Activated CD4-positive, alpha-beta T cell treated with anti-CD3 and anti-CD28 coated beads, Interleukin-2, amount 50 U/mL, for 48 hours (primary cell): ENCODE data around the gene USP50.
"Not testable (repeated sequence)": the region's sequence is repeated elsewhere in the genome, so short reads cannot be mapped to it uniquely, and the experiment has no call there.

Source experiments
- DNase-seq, 2 experiments: peaks; one replicate each; pipeline ENCODE4 v3.0.0-alpha.2; 2020

USP50 gene

DNA sequence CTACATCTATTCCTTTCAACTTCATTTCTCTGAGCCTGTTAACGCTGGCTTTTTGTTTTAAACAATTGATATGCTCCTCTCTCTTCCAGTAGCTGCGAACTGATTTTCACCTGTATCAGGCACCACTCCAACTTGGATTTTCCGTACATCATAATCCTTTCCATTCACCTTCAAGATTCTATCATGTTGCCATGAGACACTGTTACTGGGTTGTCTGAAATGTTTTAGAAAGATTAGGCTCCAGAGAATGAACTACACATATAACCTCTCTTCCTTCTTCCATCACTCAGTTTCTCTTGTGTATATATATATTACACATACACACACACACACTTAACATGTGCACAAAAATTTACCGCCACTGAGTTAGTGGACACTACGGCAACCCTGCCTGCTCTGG, at the start of gene USP50:
TSS of gene USP50 (minus strand) at position 101 of the 400 bp plus-strand sequence. CDS start 141 bp downstream, outside the sequence.
- DNase-seq, result no peak

DNA sequence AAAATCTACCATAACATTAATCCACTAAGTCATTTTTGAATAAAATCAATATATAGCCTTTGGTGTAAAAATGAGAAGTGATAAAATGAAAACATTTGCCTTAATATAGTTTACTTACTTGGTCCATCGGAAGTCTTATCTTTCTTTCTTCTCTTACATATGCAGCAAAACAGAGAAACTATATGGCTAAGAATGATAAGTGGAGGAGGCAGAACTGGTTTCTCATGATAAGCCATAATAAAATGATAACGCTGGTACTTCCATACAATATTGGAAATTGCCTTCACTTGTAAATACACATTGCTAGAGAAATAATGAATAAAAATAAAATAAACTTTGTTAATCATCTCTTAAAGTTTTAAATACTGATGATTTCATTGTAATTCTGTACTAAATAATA, 47.8 kb upstream of the USP50 start:
- no peak for DNase-seq

DNA sequence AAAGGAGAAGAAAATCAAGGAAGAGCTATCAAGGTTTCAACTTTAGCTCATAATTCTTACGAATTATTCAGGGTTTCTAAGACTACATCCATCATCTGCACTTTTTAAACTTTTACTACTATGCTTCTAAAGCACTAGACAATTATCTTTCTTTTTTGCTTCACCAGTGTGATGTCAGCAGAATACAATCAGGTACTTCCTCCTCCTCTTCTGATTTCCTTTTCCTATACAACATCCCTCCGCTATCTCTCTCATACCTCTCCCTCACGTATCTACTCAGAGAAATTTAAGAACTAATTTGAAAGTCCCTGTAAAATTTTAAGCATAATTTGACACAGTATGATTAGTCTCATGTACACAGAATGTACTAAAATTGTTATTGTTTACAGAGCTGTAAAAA, 47.3 kb upstream of the USP50 start:
- DNase-seq, result no peak

DNA sequence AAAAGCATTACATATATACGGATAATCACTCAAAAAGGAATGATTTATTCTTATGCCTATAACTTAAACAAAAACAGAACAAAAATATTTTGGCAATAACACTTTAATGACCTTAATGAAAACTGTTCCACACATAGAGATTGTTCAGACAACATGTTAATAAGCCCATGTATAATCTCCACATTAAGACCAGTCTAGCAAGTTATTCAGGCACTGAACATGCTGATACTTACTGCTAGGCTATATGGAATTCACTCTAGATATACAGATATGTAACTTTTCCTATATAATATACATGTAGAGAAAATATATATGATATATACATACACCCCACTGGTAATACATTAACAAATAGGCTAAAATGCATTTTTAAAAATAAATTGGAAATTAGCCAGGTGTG, 43.8 kb upstream of the USP50 start:
- DNase-seq, result no peak

DNA sequence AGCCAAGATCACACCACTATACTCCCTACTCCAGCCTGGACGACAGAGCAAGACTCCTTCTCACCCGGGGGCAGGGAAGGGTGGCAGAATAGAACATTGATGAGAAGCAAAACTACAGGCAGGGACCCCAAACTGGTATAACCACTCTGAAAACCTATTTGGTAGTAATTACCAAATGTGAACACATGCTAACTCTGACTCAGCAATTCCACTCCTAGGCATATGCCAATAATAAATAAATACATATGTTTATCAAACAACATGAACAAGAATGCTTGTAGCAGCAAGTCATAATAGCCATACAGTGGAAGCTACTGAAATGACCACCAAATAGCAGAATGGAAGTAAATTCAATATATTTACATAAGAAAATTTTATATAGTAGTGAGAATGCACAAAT, 31.0 kb upstream of the USP50 start:
- DNase-seq, result no peak

DNA sequence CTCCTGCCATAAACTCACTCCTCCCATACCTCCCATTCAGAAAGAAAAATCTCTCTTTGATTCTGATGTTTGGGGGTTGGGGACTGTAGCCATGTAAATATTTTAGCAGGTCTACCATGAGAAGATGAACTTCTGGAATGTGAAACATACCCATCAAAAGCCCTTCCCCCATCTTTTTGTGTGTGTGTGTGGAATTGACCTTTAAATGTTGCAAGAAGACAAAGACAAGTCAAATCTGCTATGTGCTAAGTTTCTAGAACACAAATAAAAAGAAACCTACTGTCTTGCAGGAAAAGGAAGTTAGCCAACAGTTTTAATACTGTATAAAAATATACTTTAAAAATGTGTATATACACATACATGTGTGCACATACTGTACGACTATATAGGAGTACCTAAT, 29.7 kb upstream of the USP50 start:
- no peak for DNase-seq

DNA sequence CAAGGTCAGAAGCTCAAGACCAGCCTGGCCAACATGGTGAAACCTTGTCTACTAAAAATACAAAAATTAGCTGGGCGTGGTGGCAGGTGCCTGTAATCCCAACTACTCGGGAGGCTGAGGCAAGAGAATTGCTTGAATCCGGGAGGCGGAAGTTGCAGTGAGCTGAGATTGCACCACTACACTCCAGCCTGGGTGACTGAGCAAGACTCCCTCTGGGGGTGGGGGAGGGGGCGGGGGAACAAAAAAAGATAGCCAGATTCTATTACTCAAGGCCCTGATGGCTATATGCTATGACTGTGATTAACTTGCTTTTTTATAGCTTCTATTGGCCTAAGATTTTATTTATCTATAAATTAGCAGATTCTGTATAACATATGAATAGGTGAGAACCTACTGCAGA, 27.4 kb upstream of the USP50 start:
- DNase-seq, result not testable (repeated sequence)

DNA sequence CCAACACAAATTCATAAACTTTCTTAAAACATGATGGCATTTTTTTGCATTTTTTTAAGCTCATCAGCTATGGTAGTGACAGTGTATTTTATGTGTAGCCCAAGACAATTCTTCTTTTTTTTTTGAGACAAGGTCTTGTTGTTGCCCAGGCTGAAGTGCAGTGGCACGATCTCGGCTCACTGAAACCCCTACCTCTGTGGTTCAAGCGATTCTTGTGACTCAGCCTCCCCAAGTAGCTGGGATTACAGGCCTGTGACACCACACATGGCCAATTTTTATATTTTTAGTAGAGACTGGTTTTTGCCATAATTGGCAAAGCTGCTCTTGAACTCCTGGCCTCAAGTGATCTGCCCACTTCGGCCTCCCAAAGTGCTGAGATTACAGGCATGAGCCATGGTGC, 17.3 kb upstream of the USP50 start:
- no peak for DNase-seq

DNA sequence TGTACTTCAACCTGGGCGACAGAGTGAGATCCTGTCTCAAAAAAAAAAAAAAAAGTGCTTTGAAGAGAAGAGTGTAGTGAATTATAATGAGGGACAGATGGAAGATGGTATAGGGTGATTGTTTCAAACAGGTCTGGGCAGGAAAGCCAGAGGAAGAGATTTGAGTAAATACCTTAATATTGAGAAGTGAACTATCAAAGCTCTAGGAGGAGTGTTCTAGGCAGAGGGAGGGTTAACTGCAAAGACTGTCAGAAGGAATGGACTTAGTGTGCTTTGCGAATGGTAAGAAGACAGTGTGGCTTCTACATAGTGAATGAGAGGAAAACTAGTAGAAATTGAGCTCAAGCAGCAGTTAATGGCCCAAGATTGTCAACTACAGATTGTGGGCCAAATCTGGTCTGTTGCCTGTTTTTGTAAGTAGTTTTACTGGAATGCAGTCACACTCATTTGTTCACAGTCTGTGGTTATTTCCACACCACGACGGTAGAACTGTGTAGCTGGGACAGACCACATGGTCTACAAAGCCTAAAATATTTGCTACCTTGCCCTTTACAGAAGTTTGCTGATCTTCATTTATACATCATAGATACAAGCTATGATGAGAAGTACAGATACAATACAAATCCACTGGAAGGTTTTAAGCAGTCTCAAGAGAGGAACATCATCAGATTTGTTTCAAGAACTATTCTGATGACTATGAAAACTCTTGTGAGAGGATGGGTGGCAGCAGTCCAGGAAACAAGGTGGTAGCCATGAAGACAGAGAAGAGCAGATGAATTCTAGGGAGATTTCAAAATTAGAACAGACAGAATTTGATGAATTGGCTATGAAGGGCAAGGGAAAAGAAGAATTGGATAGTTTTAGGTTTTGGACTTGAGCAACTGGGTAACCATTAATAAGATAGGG, 16.5 kb upstream of the USP50 start:
- no peak for DNase-seq

DNA sequence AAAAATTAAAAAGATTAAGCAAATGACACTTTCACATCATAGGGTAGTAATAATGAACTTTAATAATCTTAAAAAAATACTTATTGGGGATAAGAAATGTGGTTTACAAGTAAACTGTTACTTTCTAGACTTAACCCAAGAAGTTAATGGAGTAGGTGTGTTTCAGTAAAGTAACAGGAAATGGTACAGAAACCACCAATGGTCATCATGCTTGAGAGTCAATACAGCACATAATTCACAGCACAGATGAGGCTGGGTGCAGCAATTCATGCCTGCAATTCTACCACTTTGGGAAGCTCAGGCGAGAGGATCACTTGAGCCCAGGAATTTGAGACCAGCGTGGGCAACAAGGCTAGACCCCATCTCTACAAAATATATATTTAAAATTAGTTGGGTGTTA, 11.5 kb upstream of the USP50 start:
- DNase-seq, result no peak

DNA sequence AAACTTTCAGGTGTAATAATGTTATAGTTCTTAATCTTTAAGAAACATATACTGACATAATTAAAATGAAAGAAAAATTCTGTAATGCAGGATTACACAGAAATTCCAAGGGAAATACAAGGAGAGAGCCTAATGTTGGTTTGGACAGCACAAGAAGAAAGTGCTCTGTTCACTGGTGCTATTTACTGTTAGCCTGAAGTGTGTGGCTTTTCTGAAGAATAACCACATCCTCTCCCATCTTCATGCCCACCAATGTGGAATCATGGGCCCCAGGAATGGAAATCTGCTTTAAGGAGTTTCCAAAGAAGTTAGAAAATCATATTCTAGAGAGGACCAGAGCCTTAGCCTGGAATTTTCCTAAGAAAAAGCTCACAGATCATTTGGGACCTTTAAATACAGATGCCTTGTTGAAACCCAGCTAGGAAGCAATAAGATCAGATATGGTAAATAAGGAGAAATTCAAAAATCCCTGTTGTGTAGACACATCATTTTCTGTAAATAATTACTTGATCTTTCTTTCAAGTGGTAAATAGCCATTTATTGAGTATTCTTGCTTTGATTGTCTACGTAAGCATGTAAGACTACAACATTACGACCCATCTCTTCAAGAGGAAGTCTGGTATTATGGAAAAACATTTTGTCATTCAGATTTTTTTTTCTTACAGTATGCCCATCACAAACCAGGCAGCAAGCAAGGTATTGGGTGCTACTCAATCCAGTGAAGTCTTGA, 10.3 kb upstream of the USP50 start:
- no peak for DNase-seq

DNA sequence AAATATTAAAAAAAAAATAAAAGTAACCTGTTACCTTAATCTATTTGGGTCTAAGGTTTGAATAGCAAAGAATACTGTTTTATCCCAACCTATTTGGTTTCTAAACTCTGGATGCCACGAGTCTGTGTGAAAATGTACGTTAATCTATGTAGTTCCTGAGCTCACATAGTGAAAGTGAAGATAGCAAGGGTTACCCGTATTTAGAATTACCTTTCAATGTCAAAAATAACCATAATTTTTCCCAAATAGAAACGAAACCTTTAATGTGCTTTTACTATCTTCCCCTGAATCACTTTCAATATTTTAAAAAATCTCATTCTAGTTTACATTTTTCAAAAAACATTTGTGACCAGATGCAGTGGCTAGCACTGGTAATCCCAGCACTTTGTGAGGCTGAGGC, 5.8 kb upstream of the USP50 start:
- no peak for DNase-seq

DNA sequence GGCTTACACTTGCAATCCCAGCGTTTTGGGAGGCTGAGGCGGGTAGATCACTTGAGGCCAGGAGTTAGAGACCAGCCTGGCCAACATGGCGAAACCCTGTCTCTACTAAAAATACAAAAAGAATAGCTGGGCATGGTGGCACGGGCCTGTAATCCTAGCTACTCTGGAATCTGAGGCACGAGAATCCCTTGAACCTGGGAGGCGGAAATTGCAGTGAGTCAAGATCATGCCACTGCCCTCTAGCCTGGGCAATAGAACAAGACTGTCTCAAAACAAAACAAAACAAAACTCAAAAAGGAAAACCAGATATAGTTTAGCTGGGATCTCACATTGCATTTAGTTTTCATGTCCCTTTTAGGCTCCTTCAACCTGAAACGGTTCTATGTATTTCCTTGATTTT, 2.9 kb upstream of the USP50 start:
- no peak for DNase-seq

DNA sequence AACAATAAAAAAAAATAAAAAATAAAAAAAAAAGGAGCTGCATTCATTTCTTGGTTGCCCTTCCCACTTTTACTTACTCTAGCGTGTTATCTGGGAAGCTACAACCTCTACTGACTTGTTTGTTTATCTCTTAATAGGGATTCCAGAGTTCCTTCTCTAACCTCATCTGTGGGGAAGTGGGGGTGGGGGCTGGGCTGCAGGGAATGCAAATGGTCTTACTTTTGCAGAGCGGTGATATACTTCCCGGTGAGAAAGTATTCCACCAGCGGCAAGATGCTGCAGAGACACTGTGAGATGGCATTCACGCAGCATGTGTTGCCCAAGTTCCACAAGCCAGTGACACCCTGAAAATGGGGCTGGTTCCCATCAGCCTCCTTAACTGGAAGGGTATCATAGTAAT, 2.1 kb downstream of the USP50 start:
- no peak for DNase-seq

DNA sequence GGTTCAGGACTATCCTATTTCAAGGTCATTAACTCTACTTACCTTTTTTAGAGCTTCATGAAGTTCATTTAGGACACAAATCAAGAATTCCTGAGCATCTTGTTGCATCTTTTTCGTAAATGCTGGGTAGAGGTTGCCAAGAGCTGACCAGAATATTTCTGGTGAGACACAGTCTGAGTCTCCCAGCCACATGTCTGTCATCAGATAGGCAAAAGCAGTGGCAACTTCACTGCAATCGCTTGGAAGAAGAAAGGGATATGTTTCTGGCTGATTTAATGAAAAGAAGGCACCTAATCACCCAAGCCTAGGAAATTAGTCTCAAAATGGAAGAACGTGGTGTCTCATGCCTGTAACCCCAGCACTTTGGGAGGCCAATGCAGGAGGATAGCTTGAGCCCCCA, 2.9 kb downstream of the USP50 start:
- no peak for DNase-seq

DNA sequence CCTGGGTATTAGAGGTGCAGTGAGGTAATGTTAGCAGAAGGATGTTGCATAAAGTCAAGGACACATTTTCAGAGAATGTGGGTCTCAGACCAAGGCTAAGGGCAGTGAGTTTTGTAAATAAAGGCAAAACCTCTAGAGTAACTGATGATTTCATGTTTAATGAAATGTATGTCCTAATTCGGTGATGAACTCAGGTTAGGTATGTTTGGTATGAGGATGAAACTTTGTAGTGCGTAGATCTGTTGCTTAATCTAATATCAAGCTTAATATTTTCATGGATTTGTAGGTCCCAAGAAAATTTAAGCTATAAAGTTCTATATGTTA, 3.6 kb downstream of the USP50 start:
- no peak for DNase-seq

DNA sequence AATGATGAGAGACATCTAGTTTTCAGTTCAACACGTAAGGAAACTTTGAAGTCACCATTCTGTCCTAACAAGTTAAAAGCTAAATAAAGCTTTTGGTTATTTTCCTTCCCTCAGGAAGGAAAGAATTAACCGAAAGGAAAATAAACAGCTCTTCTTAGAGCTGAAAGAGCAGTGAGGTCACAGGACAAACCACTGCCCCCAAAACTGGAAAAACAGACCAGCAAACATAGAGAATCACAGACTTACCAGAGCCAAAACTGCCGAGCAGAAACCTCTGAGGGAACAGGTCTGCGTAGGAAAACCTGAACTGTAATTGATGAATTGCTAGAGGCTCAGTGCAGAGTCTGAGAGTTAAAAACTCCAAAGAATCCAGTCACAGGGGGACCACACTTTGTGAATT, 14.7 kb downstream of the USP50 start:
- no peak for DNase-seq

DNA sequence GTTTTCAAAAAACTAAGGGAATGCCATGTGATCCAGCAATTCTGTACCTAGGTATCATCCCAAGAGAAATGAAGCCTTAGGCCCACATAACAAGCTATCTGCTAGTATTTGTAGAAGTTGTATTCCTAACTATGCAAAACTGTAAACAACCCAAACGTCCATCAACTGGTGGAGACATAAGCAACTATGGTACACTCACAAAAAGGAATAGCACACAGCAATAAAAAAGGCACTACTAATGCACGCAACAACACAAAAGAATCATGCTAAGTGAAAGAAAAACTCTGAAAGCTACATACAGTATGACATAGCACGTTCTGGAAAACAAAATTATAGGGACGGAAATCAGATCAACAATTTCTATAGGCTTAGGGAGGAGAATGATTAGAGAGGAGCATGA, 15.3 kb downstream of the USP50 start:
- no peak for DNase-seq

DNA sequence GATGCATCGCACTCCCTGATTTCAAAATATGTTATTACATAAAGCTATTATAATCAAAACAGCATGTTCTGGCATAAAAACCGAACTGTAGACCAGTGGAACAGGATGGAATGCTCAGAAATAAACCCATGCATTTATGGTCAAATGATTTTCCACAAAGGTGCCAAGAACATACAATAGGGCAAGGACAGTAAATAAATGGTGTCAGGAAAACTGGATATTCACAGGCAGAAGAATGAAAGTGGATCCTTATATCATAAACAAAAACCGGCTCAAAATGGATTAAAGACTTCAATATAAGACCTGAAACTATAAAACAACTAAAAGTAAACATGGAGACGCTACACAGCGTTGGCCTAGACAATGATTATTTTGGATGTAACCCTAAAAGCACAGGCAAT, 22.6 kb downstream of the USP50 start:
- DNase-seq, result no peak

DNA sequence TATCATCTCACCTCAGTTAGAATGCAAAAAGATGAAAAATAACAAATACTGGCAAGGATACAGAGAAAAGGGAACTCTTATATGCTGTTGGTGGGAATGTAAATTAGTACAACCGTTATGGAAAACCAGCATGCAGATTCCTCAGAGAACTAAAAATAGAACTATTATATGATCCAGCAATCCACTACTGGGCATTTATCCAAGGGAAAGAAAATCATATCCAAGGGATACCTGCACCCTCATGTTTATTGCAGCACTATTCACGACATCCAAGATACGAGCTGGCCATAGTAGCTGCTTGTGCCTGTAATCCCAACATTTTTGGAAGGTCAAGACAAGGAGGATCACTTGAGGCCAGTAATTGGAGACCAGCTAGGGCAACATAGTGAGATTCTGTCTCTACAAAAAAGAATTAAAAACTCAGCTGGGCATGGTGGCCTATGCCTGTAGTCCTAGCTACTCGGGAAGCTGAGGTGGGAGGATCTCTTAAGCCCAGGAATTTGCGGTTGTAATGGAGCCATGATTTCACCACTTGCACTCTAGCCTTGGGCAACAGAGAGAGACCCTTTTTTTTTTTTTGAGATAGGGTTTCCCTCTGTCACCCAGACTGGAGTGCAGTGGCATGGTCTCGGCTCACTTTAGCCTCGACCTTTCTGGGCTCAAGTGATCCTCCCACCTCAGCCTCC, 26.6 kb downstream of the USP50 start:
- DNase-seq, result no peak

DNA sequence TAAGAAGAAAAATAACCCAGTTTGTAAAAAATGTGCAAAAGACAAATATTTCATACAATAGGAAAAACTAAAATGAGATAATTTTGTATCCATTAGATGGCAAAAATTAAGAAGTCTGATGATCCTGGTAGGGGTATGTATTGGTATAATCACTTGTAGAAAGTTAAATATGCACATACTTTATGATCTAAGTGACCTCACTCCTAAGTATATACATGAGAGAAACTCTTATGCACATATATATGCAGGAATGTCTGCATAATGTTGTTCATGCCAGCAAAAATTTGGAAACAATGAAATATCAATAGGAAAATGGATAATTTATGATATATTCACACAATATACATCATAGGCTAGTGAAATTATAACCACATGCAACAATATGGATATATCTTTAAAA, 33.5 kb downstream of the USP50 start:
- no peak for DNase-seq

DNA sequence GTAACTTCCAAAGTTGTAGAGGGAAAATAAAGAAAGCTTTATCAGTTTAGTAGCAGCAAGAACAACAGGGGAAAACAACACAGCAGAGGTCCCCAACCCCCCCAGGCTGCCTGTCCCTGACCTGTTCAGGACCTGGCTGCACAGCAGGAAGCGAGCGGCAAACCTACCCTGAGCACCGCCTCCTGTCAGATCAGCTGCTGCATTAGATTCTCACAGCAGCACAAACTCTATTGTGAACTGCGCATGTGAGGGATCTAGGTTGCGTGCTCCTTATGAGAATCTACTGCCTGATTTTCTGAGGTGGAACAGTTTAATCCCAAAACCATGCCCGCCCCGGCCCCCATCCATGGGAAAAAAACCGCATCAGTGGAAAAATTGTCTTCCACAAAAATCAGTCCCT, 40.3 kb downstream of the USP50 start:
- no peak for DNase-seq

DNA sequence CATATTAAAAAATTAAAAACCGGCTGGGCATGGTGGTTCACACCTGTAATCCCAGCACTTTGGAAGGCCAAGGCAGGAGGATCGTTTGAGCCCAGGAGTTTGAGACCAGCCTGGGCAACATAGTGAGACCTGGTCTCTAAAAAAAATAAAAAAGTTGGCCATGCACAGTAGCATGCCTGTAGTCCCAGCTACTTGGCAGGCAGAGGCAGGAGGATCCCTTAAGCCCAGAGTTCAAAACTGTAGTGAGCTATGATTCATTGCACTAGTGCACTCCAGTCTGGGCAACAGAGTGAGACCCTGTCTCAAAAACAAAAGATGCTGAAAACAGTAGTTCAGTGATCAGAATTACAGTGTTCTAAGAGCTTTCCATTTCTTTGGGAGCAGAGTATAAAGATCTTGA, 40.8 kb downstream of the USP50 start:
- not testable (repeated sequence) for DNase-seq

DNA sequence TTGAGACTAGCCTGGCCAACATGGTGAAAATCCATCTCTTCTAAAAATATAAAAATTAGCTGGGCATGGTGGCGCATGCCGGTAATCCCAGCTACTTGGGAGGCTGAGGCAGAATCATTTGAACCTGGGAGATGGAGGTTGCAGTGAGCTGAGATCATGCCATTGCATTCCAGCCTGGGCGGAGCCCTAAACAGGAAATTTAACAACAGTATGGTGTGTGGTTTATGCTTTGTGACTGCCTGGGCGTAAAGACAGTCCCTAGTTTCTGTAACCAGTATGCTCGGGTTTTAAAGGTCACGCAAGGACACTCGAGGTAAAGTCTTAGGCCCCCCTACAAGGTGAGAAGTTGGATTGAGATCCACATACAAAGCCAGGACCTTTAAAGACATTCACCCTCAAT, 43.3 kb downstream of the USP50 start:
- DNase-seq, result no peak
